Neural progenitor cell (in vitro differentiated cells): ENCODE results near the gene PPIAL4G. TPM values are rescaled to one million over a fixed set of nuclear protein-coding genes. Genes with fewer than 3 reads are reported as not detected.
"Not testable (repeated sequence)": the region's sequence is repeated elsewhere in the genome, so short reads cannot be mapped to it uniquely, and the experiment has no call there.

Experiments
- DNase-seq: peaks from one replicate; pipeline ENCODE4 v3.0.0-alpha.2; 2016; ENCODE audit warnings: low spot score
- H2AFZ ChIP-seq: fragments of 200-600 bp; sonication (generic); replicated peaks from 2 replicates; pipeline ENCODE4 v1.6.1; 2016; ENCODE audit warnings: antibody characterized with exemption
- H3F3A ChIP-seq: fragments of 200-600 bp; sonication (generic); 2 replicates; pipeline ENCODE4 v1.6.1; 2016; ENCODE audit warnings: antibody characterized with exemption, low read depth
- H3K27ac ChIP-seq: fragments of 200-600 bp; sonication (generic); 2 replicates; pipeline ENCODE4 v1.5.1; 2016; ENCODE audit warnings: mild to moderate bottlenecking
- H3K27me3 ChIP-seq: fragments of 200-600 bp; sonication (generic); 2 replicates; pipeline ENCODE4 v1.6.1; 2016; ENCODE audit warnings: mild to moderate bottlenecking, moderate library complexity
- H3K36me3 ChIP-seq: fragments of 200-600 bp; sonication (generic); 2 replicates; pipeline ENCODE4 v1.5.1; 2016
- H3K4me1 ChIP-seq: fragments of 200-600 bp; sonication (generic); 2 replicates; pipeline ENCODE4 v1.6.1; 2016; ENCODE audit warnings: mixed run types
- H3K4me2 ChIP-seq: fragments of 200-600 bp; sonication (generic); 2 replicates; pipeline ENCODE4 v1.6.1; 2016
- H3K4me3 ChIP-seq: fragments of 200-600 bp; sonication (generic); 2 replicates; pipeline ENCODE4 v1.5.1; 2016
- H3K79me2 ChIP-seq: fragments of 200-600 bp; sonication (generic); 2 replicates; pipeline ENCODE4 v1.6.1; 2016; ENCODE audit warnings: low read depth
- H3K9ac ChIP-seq: fragments of 200-600 bp; sonication (generic); 2 replicates; pipeline ENCODE4 v1.6.1; 2016
- H3K9me3 ChIP-seq: fragments of 200-600 bp; sonication (generic); 2 replicates; pipeline ENCODE4 v1.5.1; 2016; ENCODE audit warnings: low read depth
- H4K20me1 ChIP-seq: fragments of 200-600 bp; sonication (generic); 2 replicates; pipeline ENCODE4 v1.6.1; 2016; ENCODE audit warnings: low read depth
- H3K27ac Mint-ChIP-seq: 3 replicates; pipeline ENCODE4 v1.8.0; 2021; ENCODE audit warnings: mixed read lengths
- H3K27me3 Mint-ChIP-seq: 2 replicates; pipeline ENCODE4 v1.8.0; 2022; ENCODE audit warnings: low read depth, mild to moderate bottlenecking, inconsistent platforms, moderate library complexity, mixed read lengths; ENCODE audit not compliant: insufficient read depth
- H3K36me3 Mint-ChIP-seq: 3 replicates; pipeline ENCODE4 v1.8.0; 2021; ENCODE audit warnings: mixed read lengths
- H3K4me1 Mint-ChIP-seq: 3 replicates; pipeline ENCODE4 v1.8.0; 2021; ENCODE audit warnings: mixed read lengths
- H3K4me3 Mint-ChIP-seq: 3 replicates; pipeline ENCODE4 v1.8.0; 2021; ENCODE audit warnings: mild to moderate bottlenecking, moderate library complexity, mixed read lengths
- H3K9me3 Mint-ChIP-seq: 3 replicates; pipeline ENCODE4 v1.8.0; 2020; ENCODE audit warnings: mixed read lengths
- CTCF ChIP-seq: fragments of 200-600 bp; sonication (generic); IDR thresholded peaks from 2 replicates; pipeline ENCODE4 v1.5.1; 2017; ENCODE audit warnings: antibody characterized with exemption, mild to moderate bottlenecking
- EZH2 ChIP-seq: fragments of 200-600 bp; sonication (generic); IDR thresholded peaks from 2 replicates; pipeline ENCODE4 v1.6.1; 2017; ENCODE audit warnings: antibody characterized with exemption, mild to moderate bottlenecking, moderate library complexity
- EZH2phosphoT487 ChIP-seq: fragments of 200-600 bp; sonication (generic); IDR thresholded peaks from 2 replicates; pipeline ENCODE4 v1.6.1; 2017; ENCODE audit warnings: antibody characterized with exemption
- total RNA-seq: library from RNA; depleted of rRNA; stranded (reverse); fragments of >200 nt; gene quantifications from 2 replicates; pipeline ENCODE4 v1.2.3, GENCODE V29; 2015; ENCODE audit warnings: low replicate concordance

PPIAL4G gene
- total RNA-seq, 1 donor from 2014 or later: 0.09 TPM

GRCh38 chr1:148452845-148453244, 30.3 kb downstream of the PPIAL4G start:
- not testable (repeated sequence) for H3K36me3 ChIP-seq, H3K36me3 Mint-ChIP-seq, H3K27ac Mint-ChIP-seq, DNase-seq, H3K4me1 Mint-ChIP-seq, H3K27me3 Mint-ChIP-seq, H3K79me2 ChIP-seq, H3K4me3 Mint-ChIP-seq, H3K9me3 ChIP-seq, H3K4me1 ChIP-seq, H4K20me1 ChIP-seq, H3K27me3 ChIP-seq, H3K9ac ChIP-seq, H3F3A ChIP-seq, H3K9me3 Mint-ChIP-seq, H3K4me2 ChIP-seq, H2AFZ ChIP-seq, H3K27ac ChIP-seq, H3K4me3 ChIP-seq

DNA sequence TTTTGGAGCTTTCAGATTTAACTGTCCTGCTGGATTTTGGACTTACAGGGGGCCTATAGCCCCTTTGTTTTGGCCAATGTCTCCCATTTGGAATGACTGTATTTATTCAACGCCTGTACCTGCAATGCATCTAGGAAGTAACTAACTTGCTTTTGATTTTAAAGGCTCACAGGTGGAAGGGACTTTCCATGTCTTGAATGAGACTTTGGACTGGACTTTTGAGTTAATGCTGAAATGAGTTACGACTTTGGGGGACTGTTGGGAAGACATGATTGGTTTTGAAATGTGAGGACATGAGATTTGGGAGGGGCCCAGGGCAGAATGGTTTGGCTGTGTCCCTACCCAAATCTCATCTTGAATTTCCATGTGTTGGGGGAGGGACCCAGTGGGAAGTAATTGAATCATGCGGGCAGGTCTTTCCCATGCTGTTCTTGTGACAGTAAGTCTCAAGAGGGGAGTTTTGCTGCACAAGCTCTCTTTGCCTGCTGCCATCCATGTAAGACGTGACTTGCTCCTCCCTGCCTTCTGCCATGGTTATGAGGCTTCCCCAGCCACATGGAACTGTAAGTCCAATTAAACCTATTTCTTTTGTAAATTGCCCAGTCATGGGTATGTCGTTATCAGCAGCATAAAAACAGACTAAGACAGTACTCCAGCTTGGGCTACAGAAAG, 43.3 kb downstream of the PPIAL4G start:
- DNase-seq, H3K27me3 Mint-ChIP-seq, H3K9me3 Mint-ChIP-seq, H3K4me3 Mint-ChIP-seq, H3K27ac Mint-ChIP-seq, H3K27ac ChIP-seq, H4K20me1 ChIP-seq, H3K4me3 ChIP-seq, H3K4me1 Mint-ChIP-seq, H3K9ac ChIP-seq, H3K27me3 ChIP-seq, H2AFZ ChIP-seq, H3K9me3 ChIP-seq, H3K4me2 ChIP-seq, H3F3A ChIP-seq, H3K36me3 ChIP-seq: not testable (repeated sequence)
- H3K79me2 ChIP-seq: peaks cover 25% of the 10 kb centered on the region
- H3K4me1 ChIP-seq: peaks cover 12% of the 10 kb centered on the region
- H3K36me3 Mint-ChIP-seq: peaks cover 12% of the 10 kb centered on the region

GRCh38 chr1:148435406-148435805, 47.7 kb downstream of the PPIAL4G start:
- H3K27me3 ChIP-seq: no peaks in the 10 kb centered on the region
- DNase-seq: no peak
- H2AFZ ChIP-seq: no peak overlapping the region
- no peak overlapping the region for H3K27ac ChIP-seq
- no peak overlapping the region for H3K4me2 ChIP-seq
- TF ChIP-seq CTCF: no peak
- TF ChIP-seq EZH2phosphoT487: no peak
- no peak for TF ChIP-seq EZH2
- no peak overlapping the region for H3K4me3 ChIP-seq
- Mint-ChIP-seq H3K9me3 (peaks cover 6% of the 10 kb centered on the region), H3K27ac (no peak overlapping the region), H3K4me3 (no peak overlapping the region), H3K4me1 (no peaks in the 10 kb centered on the region), H3K36me3 (peaks cover 24% of the 10 kb centered on the region), H3K27me3 (peaks cover 3% of the 10 kb centered on the region)
- H3K36me3 ChIP-seq: no peaks in the 10 kb centered on the region
- H3K4me1 ChIP-seq: peaks cover 12% of the 10 kb centered on the region
- H3K79me2 ChIP-seq: peaks cover 25% of the 10 kb centered on the region
- H3K9ac ChIP-seq: no peak overlapping the region
- H3F3A ChIP-seq: no peaks in the 10 kb centered on the region
- H4K20me1 ChIP-seq: no peaks in the 10 kb centered on the region
- H3K9me3 ChIP-seq: no peaks in the 10 kb centered on the region

GRCh38 chr1:148434832-148435231, 48.3 kb downstream of the PPIAL4G start:
- TF ChIP-seq CTCF (no peak), EZH2phosphoT487 (no peak), EZH2 (no peak)
- Histone ChIP-seq H3K27me3 (no peaks in the 10 kb centered on the region), H3K9ac (no peak overlapping the region), H2AFZ (no peak overlapping the region), H3K4me1 (peaks cover 12% of the 10 kb centered on the region), H3K36me3 (no peaks in the 10 kb centered on the region), H3K4me3 (no peak overlapping the region), H3K79me2 (peaks cover 22% of the 10 kb centered on the region), H3F3A (no peaks in the 10 kb centered on the region), H3K9me3 (no peaks in the 10 kb centered on the region), H3K27ac (no peak overlapping the region), H4K20me1 (no peaks in the 10 kb centered on the region), H3K4me2 (no peak overlapping the region)
- no peak for DNase-seq
- H3K4me1 Mint-ChIP-seq: no peaks in the 10 kb centered on the region
- no peak overlapping the region for H3K27ac Mint-ChIP-seq
- H3K4me3 Mint-ChIP-seq: no peak overlapping the region
- H3K27me3 Mint-ChIP-seq: peaks cover 3% of the 10 kb centered on the region
- peaks cover 25% of the 10 kb centered on the region for H3K36me3 Mint-ChIP-seq
- H3K9me3 Mint-ChIP-seq: peaks cover 3% of the 10 kb centered on the region

GRCh38 chr1:148432916-148433317, 50.2 kb downstream of the PPIAL4G start:
- not testable (repeated sequence) for H3K4me2 ChIP-seq, H3K79me2 ChIP-seq, H3K9me3 Mint-ChIP-seq, DNase-seq, H3K4me1 ChIP-seq, H3K4me3 ChIP-seq, H3K27ac Mint-ChIP-seq, H3K4me1 Mint-ChIP-seq, H3K27ac ChIP-seq, H3K27me3 Mint-ChIP-seq, H3F3A ChIP-seq, H3K27me3 ChIP-seq, H2AFZ ChIP-seq, H4K20me1 ChIP-seq, H3K36me3 ChIP-seq, H3K4me3 Mint-ChIP-seq, H3K9ac ChIP-seq, H3K9me3 ChIP-seq
- peaks cover 34% of the 10 kb centered on the region for H3K36me3 Mint-ChIP-seq
